Measurements from ENCODE around the gene C20orf144. TPM values are rescaled to one million over a fixed set of nuclear protein-coding genes. Genes with fewer than 3 reads are reported as not detected.

The C20orf144 gene
- total RNA-seq, 1 donor from 2014 or later = 0.09 TPM

- TF ChIP-seq CTCF (IDR thresholded peaks at IDR 0.05; ENCODE audit: unreplicated experiment) = no peak
- Mint-ChIP-seq H3K36me3 (peaks cover 2% of the 10 kb centered on the region), H3K4me1 (peaks cover 26% of the 10 kb centered on the region), H3K27ac (no peak overlapping the region), H3K4me3 (no peak overlapping the region), H3K27me3 (ENCODE audit: low read depth) (no peaks in the 10 kb centered on the region), H3K9me3 (no peaks in the 10 kb centered on the region)
- DNase-seq (ENCODE audit: low spot score in 2 of 2, unreplicated experiment in 2 of 2) = no peak
These were observed 3.6 kb upstream of the C20orf144 start for GRCh38 chr20:33658510-33658909.

GRCh38 chr20:33658929-33659328, 3.2 kb upstream of the C20orf144 start:
- H3K27ac Mint-ChIP-seq = no peak overlapping the region
- H3K36me3 Mint-ChIP-seq = peaks cover 2% of the 10 kb centered on the region
- no peak for TF ChIP-seq CTCF (IDR thresholded peaks at IDR 0.05; ENCODE audit: unreplicated experiment)
- H3K4me1 Mint-ChIP-seq = peaks cover 22% of the 10 kb centered on the region
- H3K27me3 Mint-ChIP-seq (ENCODE audit: low read depth) = no peaks in the 10 kb centered on the region
- H3K4me3 Mint-ChIP-seq = no peak overlapping the region
- no peak for DNase-seq (ENCODE audit: low spot score in 2 of 2, unreplicated experiment in 2 of 2)
- H3K9me3 Mint-ChIP-seq = no peaks in the 10 kb centered on the region

- no peak overlapping the region for H3K4me3 Mint-ChIP-seq
- DNase-seq (ENCODE audit: low spot score in 2 of 2, unreplicated experiment in 2 of 2) = no peak
- H3K36me3 Mint-ChIP-seq = peaks cover 2% of the 10 kb centered on the region
- no peaks in the 10 kb centered on the region for H3K27me3 Mint-ChIP-seq (ENCODE audit: low read depth)
- H3K4me1 Mint-ChIP-seq = peaks cover 19% of the 10 kb centered on the region
- no peaks in the 10 kb centered on the region for H3K9me3 Mint-ChIP-seq
- TF ChIP-seq CTCF (IDR thresholded peaks at IDR 0.05; ENCODE audit: unreplicated experiment) = no peak
- H3K27ac Mint-ChIP-seq = no peak overlapping the region
These were observed 2.6 kb upstream of the C20orf144 start for GRCh38 chr20:33659341-33660034.

GRCh38 chr20:33660035-33660684, 2.0 kb upstream of the C20orf144 start:
- Mint-ChIP-seq H3K36me3 (peaks cover 2% of the 10 kb centered on the region), H3K27me3 (ENCODE audit: low read depth) (no peaks in the 10 kb centered on the region), H3K4me3 (no peak overlapping the region), H3K27ac (no peak overlapping the region), H3K4me1 (peaks cover 18% of the 10 kb centered on the region), H3K9me3 (no peaks in the 10 kb centered on the region)
- no peak for DNase-seq (ENCODE audit: low spot score in 2 of 2, unreplicated experiment in 2 of 2)
- TF ChIP-seq CTCF (IDR thresholded peaks at IDR 0.05; ENCODE audit: unreplicated experiment) = no peak

GRCh38 chr20:33660685-33661058, 1.5 kb upstream of the C20orf144 start:
- Mint-ChIP-seq H3K9me3 (no peaks in the 10 kb centered on the region), H3K4me3 (no peak overlapping the region), H3K36me3 (peaks cover 2% of the 10 kb centered on the region), H3K4me1 (peaks cover 15% of the 10 kb centered on the region), H3K27me3 (ENCODE audit: low read depth) (no peaks in the 10 kb centered on the region), H3K27ac (no peak overlapping the region)
- DNase-seq (ENCODE audit: low spot score in 2 of 2, unreplicated experiment in 2 of 2) = no peak
- TF ChIP-seq CTCF (IDR thresholded peaks at IDR 0.05; ENCODE audit: unreplicated experiment) = no peak
